Measurements from ENCODE around the gene WNT3A. TPM values are rescaled to one million over a fixed set of nuclear protein-coding genes. Genes with fewer than 3 reads are reported as not detected.

Gene WNT3A
- total and polyA plus RNA-seq, 4 donors = 0.09 to 3.1 (median 1.9) TPM

- no peak overlapping the region for H3K9ac ChIP-seq (ENCODE audit: insufficient read depth in 1 of 2, low read length in 2 of 2)
- no peaks in the 10 kb centered on the region for H3K36me3 ChIP-seq (ENCODE audit: control insufficient read depth in 4 of 4, insufficient read depth in 4 of 4, low read length in 4 of 4)
- 58 to 59% methylated on average over 8 of the region's 8 CpGs for WGBS, 2 donors
- peaks cover 0 to 5% (median 0%) of the 10 kb centered on the region in 5 donors for H3K4me1 ChIP-seq (ENCODE audit: control insufficient read depth in 5 of 5, insufficient read depth in 5 of 5, low read length in 5 of 5)
- no peak overlapping the region for H3K4me3 ChIP-seq
- DNase-seq = no peak
- no peak for ATAC-seq (ENCODE audit: insufficient read depth, low FRiP score)
- no peak overlapping the region for H3K27ac ChIP-seq (ENCODE audit: low read depth in 1 of 2, low read length in 1 of 2)
- peaks cover 0 to 2% (median 0%) of the 10 kb centered on the region in 4 donors for H3K9me3 ChIP-seq (ENCODE audit: control insufficient read depth in 4 of 4, insufficient read depth in 3 of 4, low read length in 3 of 4)
- TF ChIP-seq, protein P1, sequence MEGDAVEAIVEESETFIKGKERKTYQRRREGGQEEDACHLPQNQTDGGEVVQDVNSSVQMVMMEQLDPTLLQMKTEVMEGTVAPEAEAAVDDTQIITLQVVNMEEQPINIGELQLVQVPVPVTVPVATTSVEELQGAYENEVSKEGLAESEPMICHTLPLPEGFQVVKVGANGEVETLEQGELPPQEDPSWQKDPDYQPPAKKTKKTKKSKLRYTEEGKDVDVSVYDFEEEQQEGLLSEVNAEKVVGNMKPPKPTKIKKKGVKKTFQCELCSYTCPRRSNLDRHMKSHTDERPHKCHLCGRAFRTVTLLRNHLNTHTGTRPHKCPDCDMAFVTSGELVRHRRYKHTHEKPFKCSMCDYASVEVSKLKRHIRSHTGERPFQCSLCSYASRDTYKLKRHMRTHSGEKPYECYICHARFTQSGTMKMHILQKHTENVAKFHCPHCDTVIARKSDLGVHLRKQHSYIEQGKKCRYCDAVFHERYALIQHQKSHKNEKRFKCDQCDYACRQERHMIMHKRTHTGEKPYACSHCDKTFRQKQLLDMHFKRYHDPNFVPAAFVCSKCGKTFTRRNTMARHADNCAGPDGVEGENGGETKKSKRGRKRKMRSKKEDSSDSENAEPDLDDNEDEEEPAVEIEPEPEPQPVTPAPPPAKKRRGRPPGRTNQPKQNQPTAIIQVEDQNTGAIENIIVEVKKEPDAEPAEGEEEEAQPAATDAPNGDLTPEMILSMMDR (IDR thresholded peaks at IDR 0.05; ENCODE audit: control extremely low read depth, extremely low read depth) = no peak
- H3K27me3 ChIP-seq (ENCODE audit: control insufficient read depth in 3 of 3, insufficient read depth in 3 of 3, low read length in 2 of 3) = peaks cover 5 to 38% (median 34%) of the 10 kb centered on the region in 3 donors
These were observed 57.5 kb downstream of the WNT3A start for GRCh38 chr1:228064296-228064695.

DNA sequence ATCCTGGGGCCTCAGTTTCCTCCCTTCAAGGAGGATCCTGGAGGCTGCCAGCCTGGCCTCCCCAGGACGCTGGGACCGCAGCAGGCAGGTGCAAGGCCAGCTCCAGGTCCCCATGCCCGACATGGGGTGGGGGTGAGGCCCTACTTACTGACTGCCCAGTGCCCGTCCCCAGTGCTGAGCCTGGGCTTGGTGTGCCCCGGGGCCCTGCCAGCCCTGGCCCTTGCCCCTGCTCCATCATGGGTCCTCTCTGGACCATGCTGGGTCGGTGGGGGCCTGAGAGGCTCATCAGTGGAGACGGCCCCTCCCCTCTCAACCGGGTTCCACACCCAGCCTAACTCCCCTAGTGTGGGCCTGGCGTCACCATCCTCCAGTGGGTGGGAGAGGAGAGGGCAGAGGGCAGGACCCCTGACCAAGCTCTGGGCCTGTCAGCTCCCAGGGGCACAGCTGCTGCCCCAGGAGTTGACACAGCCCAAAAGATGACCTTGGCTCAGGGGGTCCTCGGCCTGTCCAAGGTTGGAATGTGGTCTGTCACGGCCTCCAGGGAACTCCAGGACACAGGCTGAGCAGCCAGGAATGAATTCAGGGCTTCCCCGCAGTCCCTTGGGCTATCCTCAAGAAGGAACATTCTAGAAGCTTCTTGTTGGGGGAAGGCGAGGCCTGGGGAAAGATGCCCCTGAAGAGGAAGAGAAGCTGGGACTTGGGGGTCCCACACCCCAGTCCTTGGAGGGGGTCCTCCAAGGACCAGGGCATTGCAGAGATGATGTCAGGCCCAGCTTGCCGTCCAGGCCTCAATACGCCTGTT is 58.1 kb downstream of the WNT3A start:
- Histone ChIP-seq H3K27ac (ENCODE audit: low read depth in 1 of 2, low read length in 1 of 2) (no peak overlapping the region), H3K27me3 (ENCODE audit: control insufficient read depth in 3 of 3, insufficient read depth in 3 of 3, low read length in 2 of 3) (peaks cover 5 to 37% (median 34%) of the 10 kb centered on the region in 3 donors), H3K36me3 (ENCODE audit: control insufficient read depth in 4 of 4, insufficient read depth in 4 of 4, low read length in 4 of 4) (no peaks in the 10 kb centered on the region), H3K4me1 (ENCODE audit: control insufficient read depth in 5 of 5, insufficient read depth in 5 of 5, low read length in 5 of 5) (peaks cover 0 to 2% (median 0%) of the 10 kb centered on the region in 5 donors), H3K9me3 (ENCODE audit: control insufficient read depth in 4 of 4, insufficient read depth in 3 of 4, low read length in 3 of 4) (peaks cover 0 to 2% (median 0%) of the 10 kb centered on the region in 4 donors), H3K4me3 (no peak overlapping the region), H3K9ac (ENCODE audit: insufficient read depth in 1 of 2, low read length in 2 of 2) (no peak overlapping the region)
- 76 to 80% methylated on average over 15 of the region's 15 CpGs for WGBS, 2 donors
- ATAC-seq (ENCODE audit: insufficient read depth, low FRiP score) (no peak), DNase-seq (no peak)
- TF ChIP-seq, protein P1 (IDR thresholded peaks at IDR 0.05; ENCODE audit: control extremely low read depth, extremely low read depth) = no peak

GRCh38 chr1:228065543-228066347 is 58.9 kb downstream of the WNT3A start:
- DNase-seq = no peak
- 72 to 80% methylated on average over 15 of the region's 15 CpGs for WGBS, 2 donors
- TF ChIP-seq, protein P1 (IDR thresholded peaks at IDR 0.05; ENCODE audit: control extremely low read depth, extremely low read depth) = no peak
- H3K9me3 ChIP-seq (ENCODE audit: control insufficient read depth in 4 of 4, insufficient read depth in 3 of 4, low read length in 3 of 4) = peaks cover 0 to 2% (median 0%) of the 10 kb centered on the region in 4 donors
- H3K4me3 ChIP-seq = no peak overlapping the region
- H3K27me3 ChIP-seq (ENCODE audit: control insufficient read depth in 3 of 3, insufficient read depth in 3 of 3, low read length in 2 of 3) = peaks cover 5 to 42% (median 37%) of the 10 kb centered on the region in 3 donors
- no peak for ATAC-seq (ENCODE audit: insufficient read depth, low FRiP score)
- H3K4me1 ChIP-seq (ENCODE audit: control insufficient read depth in 5 of 5, insufficient read depth in 5 of 5, low read length in 5 of 5) = peaks cover 0 to under 1% (median 0%) of the 10 kb centered on the region in 5 donors
- H3K36me3 ChIP-seq (ENCODE audit: control insufficient read depth in 4 of 4, insufficient read depth in 4 of 4, low read length in 4 of 4) = no peaks in the 10 kb centered on the region
- no peak overlapping the region for H3K9ac ChIP-seq (ENCODE audit: insufficient read depth in 1 of 2, low read length in 2 of 2)
- no peak overlapping the region for H3K27ac ChIP-seq (ENCODE audit: low read depth in 1 of 2, low read length in 1 of 2)

Measured in lung (tissue), 12 donors.